NCI-H2107 (cell line): Measurements from ENCODE around the gene CMSS1.

ENCODE experiments used
- DNase-seq: peaks from one replicate; lab custom pipeline; 2025; lab: John Stamatoyannopoulos, UW

Gene CMSS1

DNA sequence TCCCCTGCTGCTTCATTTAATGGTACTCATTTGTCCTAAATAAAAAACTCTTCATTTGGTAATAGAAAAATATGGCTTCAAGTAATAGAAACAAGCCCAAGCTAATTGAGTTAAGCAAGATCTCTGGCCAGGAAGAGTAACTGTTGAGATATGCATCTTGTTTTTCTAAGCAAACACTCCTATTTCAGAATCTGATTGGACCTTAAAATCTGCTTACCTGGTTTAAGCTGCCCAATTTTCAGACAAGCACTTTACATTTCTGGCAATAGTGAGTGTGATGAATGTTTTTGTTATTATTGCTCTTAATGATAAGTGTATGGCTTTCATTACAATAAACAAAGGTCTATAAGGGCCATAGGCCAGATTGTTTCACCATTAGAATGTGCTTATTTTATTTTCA is 86.2 kb downstream of the CMSS1 start:
- no peak for DNase-seq

DNA sequence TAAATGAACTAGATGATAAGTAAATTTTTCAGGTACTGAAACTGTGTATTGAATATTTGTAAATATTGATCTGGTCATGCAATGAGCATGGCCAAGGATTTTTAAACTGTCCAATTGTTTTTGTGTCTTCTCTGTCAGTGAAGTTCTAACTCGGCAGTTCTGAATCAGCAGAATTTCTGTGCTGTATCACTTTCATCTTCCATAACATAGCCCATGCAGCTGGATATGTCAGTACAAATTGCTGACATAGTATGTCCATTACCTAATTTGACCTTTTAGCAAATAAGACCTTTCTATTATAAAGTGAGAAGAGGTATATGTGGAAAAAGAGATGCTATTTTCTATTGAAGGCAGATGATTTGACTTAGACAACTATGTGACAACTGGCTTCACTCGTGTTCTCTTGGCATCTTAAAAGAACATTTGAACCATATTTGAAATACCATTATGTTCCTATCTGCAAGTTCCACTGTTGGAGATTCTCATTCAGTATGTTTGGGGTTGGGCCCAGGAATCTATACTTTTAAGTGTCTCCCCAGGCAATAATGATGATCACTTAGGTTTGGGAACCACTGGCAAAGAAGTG is 90.4 kb downstream of the CMSS1 start:
- DNase-seq: no peak

DNA sequence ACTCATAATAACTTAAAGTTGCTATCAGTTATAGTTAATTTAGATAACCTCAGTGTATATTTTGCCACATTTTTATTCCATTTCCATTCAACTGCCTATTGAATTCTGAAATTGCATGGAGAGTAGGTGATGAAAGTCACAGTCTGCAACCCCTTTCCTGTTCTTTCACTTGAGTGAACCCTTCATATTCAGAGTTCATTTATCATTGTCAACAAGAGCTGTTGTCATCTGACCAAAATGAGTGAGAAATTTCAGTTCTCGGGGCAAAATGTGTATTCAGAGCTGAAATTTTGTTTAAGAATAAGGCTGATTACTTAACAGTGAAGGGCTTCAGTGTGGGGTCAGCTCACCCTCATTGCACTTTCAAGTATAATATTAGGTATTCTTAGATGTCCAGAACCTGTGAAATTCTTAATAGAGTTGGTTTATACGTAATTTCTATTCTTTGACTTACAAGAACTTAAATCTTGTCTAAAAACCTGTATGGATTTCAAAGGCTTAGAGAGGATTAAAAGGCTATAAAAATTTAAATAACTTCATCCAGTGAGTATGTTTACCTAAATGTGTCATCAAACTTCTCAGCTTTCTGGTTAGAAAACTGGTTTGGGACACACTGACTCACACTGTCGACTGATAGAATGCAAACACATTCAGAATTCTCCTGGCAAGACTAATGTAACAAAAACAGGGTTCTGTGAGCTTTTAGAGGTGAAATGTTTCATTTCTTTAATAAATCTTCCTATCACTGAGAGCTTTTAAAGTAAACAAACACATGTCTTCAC is 92.2 kb downstream of the CMSS1 start:
- DNase-seq: no peak

DNA sequence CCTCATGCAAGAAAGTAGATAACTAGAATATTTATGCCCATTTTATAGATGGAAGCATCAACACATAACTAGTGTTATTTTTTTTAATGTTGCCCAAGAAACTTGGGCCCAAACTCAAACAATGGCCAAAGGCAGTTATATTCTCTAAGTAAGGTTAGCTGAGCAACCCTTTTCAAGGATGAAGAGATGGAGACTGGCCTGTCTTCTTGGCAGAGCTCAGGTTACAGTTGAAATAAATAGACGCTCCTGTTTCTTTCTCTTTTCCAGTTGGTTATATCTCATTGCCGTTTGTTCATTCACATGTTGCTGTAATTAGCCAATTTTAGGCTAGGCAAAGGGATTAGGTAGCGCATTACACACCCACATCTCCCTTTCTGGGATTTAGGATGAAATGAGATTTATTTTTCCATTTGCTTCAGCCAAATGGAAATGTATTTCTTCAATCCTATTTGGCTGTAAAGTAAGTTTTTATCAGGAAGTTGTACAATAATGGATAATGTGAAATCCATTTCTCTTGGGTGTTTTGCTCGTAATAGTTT is 93.2 kb downstream of the CMSS1 start:
- DNase-seq: no peak

- no peak for DNase-seq
Measured at GRCh38 chr3:99911433-99911832, 93.8 kb downstream of the CMSS1 start.

- DNase-seq: no peak
Measured at GRCh38 chr3:99915906-99916432, 98.3 kb downstream of the CMSS1 start.

- no peak for DNase-seq
Measured at GRCh38 chr3:99918715-99919114, 101.1 kb downstream of the CMSS1 start.

DNA sequence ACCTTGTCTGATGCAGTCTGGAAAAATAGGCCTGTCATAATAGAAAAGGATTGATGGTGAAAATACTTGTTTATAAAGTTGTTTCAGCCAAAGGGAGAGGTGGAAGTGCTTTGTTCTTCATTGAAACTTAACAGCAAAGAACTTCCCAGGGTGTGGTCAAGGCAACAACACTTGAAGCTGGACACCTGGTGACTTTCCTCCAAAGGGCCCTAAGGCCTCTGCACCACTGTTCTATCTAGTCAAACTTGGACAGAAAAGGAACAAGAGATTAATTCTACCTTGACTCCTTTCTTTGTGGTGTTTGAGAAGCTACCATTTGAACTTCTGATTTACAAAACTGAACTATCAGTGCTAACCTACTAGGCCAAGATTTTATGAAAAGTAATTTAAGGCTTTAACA is 102.0 kb downstream of the CMSS1 start:
- DNase-seq: no peak

DNA sequence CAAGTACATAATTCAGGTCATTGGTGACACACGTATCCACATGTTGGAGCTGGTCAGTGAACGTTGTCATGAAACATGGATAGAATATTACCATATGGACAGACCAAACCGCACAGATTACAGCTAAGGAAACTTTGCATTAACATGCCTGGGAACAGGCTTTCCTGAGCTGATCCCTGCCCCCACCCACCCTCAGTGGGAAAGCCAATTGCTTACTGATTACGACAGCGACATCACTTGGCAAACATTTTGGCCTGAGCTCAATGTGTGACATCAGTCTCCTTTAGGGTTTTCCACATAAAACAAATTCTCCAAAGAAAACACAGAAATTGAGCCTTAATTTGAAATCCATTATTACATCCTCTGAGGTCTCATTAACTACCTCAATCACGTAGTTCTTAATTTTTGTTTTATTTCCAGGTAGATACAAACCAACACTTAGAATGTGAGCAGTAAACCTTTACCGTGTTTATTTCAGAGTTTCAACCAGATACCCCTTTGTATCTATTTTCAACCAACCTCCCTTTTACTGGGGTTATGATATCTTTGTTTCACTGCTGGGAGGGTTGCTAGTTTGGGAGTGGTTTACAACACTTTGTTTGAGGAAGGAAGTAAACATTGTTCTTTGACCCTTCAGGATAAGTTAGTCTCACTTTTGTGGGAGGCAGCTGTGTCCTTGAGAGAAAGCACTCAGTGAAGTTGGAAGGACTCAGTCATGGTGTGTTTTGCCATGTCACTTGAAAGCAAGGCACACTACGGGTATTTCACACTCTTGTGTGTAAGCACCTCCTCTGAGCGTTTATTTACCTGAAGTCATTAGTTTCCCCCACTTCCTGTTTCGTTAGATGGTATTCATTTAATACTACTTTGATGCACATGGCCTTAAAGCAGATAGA is 103.1 kb downstream of the CMSS1 start:
- no peak for DNase-seq

- DNase-seq: no peak
Measured at GRCh38 chr3:99921377-99921695, 103.7 kb downstream of the CMSS1 start.

- no peak for DNase-seq
Measured at GRCh38 chr3:99921986-99922385, 104.3 kb downstream of the CMSS1 start.

GRCh38 chr3:99923873-99924272 is 106.2 kb downstream of the CMSS1 start:
- no peak for DNase-seq

- DNase-seq: no peak
Measured at GRCh38 chr3:99925584-99926230, 108.0 kb downstream of the CMSS1 start.

DNA sequence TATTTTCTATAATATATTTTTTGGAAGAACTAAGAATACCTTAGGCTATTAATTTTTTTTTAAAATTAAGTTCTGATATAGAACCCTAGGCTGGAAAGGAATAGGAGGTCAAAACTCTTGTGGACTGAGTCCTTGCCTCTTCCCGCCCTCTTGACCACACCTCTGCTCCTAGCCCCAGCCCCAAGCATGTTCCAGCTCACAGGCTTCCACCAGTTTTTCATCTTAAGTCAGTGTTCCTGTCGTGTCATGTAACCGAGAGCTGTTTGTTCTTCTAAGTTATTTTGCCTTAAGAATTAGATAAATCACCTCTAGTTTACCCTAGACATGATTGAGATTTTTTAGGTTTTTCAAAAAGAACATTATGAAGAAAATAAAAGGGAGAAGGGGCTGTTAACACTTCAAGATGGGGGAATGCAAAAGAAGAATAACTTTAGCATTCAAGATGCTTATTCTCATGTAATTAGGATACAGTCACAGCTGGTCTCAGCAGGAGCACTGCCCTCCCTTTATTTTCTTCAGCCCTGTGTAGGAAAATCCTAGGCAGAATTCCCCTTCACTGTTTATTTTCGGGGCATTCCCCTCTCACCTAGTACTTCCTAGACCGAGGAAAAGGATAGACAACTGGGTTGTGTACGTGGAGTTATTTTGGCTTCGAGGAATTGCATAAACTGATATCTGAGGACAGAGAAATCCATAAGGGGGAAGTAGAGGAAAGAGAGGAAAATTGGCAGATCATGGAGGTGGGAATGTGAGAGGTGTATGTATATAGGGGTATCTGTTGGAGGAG is 110.2 kb downstream of the CMSS1 start:
- DNase-seq: no peak

DNA sequence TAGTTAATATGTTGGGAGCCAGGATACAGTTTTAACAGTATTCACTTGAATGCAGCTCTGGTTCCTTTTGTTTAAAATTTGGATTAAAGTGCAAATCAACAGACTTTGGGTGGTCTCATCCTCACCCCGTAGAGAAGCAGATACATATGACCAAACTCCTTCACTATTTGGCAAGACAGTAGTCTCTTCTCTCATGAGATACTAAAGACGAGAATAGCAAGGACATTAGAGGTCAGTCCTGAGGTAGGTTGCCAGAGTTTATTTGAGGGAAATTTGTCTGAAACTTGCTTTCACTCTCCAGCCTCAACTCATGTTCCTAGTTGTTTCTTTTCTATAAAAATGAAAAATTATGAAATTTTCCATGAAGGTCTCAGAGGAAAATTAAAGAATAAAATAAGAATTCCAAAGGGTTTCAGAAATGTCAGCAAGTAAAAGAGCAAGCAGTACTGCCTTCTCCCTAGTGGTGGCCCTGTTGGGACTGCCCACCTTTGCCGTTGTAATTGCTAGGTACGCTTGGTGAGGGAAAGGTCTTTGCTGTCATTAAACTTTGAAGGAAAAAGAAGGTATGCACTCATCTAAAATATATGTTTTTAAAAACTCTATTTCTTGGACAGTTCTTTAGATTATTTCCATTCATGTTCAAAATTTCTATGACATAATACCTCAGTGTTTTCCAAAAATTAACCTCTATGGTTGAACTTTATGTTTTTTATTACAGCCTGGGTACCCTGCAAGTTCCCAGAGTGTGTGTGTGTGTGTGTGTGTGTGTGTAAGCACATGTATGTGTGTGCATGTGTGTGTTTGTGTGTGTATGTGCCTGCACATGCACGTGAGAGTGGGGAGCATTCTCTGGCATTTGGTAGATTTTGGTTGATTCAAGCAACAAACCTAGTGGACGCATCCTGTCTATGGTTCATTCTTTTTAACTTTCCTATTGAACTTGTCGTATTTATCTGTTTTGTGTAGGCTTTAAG is 111.4 kb downstream of the CMSS1 start:
- DNase-seq: no peak

DNA sequence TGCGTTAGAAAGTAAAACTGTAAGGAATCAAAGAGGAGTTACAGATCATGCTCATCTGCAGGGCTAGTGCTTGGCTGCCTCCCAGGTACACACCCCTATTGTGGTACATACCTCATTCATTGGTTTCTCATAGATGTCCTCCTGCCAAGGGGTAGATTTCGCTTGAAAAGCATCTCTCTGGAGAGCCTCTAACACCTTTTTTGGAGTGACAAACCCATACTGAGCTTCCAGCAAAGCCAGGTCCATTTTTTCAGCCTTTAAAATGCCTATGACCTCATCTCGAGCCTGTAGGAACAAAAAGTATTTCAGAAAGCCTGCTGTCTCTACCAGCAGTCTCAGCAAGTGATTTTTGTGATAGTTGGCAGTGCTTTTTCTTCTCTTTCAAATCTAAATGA is 112.1 kb downstream of the CMSS1 start:
- DNase-seq: no peak

- DNase-seq: no peak
Measured at GRCh38 chr3:99931059-99931458, 113.4 kb downstream of the CMSS1 start.

DNA sequence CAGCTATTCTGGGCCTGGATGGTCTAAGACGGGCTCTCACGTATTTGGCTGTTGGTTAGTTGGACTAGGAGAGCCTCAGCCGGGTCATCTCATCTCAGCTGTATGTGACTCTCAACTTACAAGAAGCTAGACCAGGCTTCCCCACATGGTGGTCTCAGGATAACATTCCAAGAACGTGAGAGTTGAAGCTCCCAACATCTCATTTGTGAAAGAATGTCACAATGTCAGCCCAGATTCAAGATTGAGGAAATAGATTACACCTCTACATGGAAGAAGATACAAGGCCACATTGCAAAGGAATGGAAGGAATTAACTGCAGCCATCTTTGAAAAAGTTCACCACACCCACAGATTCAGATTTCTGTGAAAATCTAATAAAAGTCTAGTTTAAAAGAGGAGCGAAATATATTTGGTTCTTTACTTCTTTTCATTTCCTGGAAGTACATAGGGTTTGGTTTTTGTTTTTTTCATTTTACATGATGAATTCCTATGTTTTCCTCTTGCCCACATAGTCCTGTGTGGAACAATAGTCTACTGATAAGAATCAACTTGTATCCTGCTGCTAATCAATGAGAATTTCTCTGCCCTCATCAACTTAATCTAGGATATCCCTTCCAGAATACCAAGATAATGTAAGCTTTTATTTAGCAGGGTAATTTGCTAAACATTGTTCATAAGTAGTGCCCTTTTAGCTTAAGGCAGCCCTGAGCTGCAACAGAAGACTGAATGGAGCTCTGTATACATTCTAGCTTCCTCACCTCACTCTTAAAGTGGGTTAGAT is 116.5 kb downstream of the CMSS1 start:
- no peak for DNase-seq
